ENCODE measurements around the gene GDF15. TPM values are rescaled to one million over a fixed set of nuclear protein-coding genes. Genes with fewer than 3 reads are reported as not detected.
A peak's percentile ranks its signal among the peaks of the same experiment; 100 is the strongest.

GDF15 gene
- polyA plus RNA-seq, 1 donor = 0.41 TPM

DNA sequence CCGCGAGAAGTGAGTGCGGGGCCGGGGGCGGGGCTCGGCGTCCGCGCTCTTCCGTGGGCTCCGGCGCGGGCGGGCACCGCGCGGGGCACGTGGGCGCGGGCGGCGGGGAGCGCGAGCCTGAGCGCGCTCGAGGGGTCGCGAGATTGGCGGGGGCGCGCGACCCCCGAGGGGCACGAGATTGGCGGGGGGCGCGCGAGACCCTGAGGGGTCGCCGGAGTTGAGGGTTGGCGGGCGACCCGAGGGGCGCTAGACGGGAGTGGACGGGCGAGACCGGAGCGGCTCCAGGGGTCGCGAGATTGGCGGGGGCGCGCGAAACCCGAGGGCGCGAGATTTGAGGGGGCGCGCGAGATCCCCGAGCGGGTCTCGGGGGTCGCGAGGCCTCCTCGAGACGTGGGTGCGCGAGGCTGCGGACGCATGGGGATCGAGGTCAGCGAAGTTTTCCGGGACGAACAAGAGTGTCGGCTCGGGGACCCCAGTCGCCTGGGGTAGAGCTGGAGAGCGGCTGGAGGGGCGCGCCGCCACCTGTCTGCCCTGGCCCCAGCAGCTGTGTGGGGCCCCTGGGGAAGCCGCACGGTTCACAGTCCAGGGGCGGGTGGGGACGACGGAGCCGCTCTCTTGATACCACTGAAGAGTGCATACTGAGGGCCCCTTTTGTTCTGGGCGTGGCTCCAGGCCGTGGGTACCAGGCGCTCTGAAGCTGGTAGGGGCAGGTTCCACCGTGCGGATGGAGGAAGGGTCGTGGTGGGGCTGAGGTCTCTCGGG is 33.9 kb downstream of the GDF15 start:
- DNase-seq = no peak

DNA sequence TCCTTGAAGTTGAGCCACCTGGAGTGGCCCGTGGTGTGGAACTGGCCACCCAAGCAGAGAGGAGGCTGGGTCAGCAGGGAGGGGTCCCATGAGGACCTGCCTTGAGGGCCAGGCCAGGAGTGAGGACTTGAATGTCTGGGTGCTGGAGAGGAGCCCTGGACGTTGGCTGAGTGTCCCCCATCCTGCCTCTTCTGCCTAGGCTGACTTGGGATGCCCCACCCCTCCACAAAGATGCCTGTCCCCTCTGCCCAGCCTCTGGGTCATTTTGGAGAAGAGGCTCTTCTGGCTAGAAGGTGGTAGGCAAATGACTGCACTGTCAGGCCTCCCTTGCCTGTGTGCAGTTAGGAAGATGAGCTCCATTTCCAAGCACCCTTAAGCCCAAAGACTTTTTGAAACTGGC is 35.0 kb downstream of the GDF15 start:
- DNase-seq = no peak

DNA sequence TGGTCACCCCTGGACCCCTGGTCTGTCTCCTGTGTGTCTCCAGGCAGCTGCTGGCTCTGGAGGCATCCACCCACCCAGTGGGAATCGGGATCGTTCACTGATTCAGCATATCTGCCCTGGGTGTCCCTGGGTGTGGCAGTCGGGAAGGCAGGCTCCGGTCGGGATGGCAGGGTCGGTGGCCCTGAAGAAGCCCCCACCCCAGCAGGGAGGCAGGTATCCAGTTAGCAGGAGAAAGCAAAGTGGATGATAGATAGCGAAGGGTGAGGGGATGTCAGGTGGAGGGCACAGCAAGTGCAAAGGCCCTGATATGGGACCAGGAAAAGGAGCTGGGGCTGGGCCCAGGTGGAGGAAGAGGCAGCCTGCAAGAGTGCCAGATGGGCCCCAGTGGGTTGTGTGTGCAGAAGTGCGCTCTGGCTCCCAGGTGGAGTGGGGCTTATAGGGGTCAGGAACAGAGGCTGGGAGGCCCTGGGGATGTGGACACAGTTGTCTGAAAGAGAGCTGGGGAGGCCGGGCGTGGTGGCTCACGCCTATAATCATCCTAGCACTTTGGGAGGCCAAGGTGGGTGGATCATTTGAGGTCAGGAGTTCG is 35.5 kb downstream of the GDF15 start:
- no peak for DNase-seq

DNA sequence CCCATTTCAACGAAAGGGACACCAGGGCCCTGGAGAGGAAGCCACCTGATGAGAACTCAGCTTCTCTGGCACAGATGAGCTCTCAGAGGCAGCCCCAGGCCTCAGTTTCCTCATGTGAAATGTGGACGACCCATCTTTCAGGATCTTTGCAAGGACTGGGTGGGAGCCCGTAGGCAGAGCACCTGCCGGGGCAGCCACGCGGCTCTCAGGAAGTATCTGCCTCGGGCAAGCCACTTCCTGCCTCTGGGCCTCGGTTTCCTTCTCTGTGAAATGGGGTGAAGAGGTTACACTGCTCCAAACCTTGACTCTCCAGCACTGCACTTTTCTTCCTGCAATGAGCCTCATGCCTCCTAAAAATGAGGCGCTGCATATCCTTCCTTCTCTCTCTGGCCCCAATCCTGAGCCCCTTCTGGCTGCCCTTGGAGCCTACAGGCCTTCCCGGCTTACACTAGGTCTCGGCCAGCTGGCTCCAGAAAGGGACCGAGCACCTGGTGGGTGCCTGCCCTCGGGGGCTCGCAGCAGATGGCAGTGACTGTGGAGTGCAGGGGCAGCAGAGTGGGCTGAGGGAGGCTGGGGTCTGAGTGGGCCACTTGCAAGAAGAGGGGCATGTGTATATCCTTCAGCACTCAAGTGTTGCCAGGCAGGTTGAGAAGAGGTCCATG is 36.7 kb downstream of the GDF15 start:
- DNase-seq = no peak

DNA sequence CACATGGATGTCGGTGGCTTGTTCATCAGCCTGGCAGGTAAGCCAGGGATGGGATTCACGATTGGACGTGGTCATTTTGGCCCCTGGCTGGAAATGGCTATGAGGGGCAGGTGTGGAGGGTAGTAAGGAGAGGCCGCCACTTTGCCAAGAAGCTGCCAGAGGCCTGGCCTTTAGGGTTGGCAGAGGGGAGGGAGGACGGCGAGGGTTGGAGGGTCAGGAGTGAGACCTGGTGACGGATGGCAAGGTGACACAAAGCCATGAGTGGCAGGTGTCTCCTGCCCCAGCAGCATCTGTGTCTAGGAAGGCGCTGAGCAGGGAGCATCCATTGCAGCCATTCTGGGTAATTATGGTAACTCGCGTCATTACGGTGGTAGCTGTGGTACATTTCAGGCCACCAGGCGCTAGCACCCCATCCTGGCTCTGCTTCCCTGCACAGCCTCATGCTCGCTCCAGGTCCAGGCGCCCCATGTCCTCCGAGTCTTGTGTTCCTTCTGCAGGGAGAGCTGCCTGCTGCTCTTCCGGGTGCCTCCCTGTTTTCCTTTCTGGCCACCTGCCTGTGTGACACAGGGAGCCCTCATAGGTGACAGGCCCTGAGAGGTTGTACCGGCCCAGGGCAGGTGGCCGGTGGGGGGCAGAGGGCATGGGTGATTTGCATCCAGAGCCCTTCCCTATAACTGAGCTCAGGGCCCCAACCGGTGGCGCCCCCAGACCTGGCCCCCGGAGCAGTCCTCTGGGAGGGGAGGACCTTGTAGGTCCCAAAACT is 37.5 kb downstream of the GDF15 start:
- no peak for DNase-seq

DNA sequence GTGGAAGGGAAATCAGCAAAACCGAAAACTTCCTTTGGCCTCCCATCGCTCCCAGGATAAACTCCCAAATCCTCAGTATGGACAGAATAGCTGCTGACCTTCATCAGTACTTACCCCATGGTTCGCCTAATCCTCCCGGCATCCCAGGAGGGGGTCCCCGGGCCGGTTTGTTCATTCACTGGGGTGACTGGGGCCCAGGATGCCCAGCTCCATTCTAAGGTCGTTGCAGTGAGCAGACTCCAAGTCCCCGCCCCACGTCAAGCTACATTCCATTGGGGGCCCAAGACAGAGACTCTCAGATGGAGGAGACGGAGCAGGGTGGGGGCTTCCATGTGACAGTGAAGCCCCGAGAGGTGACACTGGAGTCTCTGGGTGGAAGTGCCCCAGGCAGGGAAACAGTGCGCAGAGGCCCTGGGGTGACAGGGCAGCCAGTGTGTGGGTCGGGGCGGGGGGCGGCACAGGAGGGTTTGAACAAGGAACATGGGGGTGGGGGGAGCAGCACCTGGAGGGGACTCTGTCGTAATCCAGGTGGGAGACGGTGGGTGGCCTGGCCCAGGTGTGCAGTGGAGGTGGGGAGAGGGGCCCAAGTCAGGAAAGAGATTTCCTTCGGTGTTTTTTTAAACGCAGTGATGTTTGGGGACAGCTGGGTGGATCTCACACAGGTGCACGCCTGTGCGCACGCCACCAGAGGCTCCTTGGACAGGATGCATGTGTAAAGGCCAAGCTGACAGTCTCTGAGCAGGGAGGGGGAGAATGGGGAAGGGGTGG is 38.3 kb downstream of the GDF15 start:
- DNase-seq = no peak

DNA sequence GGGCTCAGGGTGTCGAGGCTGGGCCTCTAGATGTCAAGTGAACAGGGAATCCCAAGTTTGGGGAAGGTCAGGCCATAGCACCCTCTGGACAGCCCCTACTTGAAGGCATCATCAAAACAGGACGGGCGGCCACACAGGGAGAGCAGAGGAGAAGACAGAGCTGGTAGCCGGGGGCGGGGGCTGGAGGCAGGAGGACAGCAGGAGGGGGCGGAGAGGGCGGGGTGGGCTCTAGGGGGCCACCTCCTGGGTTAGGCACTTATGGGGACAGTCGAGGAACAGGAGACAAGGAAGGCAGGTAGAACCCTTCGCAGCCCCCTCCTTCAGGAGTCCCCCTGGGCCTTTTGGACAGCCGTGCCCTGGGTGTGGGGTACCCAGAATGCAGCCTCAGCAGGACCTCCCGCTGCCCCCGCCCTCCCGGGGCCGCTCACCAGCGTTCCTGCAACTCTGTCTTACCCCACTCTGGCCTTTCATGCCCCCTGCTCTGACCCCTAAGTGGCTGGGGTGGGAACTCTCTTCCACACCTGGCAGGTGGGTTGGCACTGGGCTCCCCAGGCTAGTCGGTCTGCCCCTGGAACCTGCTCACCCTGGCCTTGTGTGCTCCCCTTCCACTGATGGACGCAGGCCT is 39.0 kb downstream of the GDF15 start:
- no peak for DNase-seq

DNA sequence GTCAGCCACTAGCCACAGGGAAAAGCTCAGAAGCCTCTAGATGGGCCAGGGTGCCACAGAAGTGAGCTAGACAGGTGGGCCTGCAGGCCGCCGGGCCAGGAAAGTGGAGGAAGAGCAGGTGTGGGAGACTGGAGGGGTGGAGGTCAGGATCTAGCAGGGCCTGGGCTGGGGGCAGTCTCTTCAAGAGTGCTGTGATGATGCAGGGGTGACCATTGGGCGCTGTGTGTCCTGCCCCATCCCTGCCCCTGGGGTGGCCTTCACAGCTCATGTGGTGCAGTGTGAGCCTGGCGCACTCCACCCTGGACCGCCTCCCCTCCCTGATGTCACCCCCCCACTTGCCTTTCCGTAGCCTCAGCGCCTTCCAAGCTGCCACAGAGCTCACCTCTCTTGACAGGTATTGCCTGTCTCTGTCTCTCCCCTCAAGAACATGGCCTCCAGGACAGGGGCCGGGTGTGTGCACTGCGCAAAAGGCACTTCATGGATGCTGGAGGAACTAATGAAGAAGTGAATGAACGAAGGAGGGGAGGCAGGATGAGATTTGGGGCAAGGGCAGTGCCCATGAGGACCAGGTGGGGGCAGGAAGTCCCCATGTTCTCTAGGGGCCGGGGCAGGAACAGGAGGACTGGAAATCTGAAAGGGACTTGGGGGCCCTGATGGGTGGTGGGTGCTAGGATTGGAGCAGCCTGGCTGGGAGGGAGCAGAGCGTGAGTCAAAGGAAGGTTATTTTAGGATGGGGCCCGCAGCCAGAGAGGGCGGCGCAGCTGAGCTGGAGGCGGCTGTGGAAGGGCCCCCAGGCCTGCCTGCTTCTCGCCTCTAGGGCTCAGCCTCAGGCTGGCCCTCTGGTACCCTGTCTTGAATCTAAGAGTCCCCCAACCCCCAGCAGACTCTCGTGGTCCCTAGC is 39.8 kb downstream of the GDF15 start:
- DNase-seq = peak; percentile 72

DNA sequence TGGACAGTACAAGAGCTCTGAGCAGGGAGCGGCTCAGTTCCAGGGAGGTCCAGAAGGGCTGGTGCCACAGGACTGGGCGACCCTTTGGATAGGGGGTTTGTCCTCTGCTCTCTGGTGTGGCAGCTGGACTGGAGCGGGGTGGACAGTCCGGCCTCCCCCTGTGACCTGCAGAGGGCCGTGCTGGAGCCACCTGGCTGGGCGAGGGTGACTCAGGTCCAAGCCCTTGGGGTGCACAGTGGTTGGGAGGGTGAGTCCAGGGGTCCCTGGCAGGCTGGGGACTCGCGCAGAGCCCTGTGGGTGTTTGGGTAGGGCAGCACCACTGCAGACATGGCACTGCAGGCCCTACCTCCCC is 40.4 kb downstream of the GDF15 start:
- DNase-seq = no peak

DNA sequence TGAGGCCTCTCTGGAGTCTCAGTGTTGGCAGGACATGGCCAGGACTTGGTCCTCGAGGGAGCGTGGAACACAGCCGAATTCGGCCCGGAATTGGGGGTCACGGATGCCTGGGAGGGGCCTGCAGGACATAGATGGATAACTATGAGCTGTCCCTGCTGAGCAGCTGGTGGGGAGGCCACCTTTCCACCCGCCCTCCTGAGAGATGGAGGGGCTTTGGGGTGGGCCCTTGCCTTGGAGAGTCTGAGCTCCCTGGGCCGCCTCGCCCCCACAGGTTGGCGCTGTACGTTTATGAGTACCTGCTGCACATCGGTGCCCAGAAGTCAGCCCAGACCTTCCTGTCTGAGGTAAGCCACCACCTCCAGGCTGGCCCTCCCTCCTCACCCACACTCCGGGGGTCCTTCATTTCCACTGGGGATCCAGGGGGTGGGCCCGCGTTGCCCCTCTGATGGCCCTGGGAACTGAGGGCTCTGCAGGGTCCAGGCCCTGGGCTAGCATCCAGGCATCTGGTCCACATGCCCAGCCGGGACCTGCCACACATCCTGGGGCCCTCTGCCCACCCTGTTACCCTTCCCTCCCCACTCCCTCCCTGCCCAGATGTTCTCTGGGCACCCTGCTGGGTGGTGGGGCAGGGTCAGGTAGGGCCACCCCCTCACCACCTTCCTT is 41.3 kb downstream of the GDF15 start:
- no peak for DNase-seq

DNA sequence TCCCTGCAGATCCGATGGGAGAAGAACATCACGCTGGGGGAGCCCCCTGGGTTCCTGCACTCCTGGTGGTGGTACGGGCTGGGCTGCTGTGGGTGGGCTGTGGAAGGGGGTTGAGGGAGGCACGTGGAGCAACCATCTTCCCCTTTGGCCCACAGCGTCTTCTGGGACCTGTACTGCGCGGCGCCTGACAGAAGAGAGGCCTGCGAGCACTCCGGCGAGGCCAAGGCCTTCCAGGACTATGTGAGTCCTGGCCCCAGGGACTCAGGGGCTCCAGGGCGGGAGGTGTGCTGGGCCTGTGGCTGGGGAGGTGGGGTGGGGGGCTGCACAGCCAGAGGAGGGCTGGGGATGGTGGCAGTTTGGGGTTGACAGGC is 41.8 kb downstream of the GDF15 start:
- no peak for DNase-seq

DNA sequence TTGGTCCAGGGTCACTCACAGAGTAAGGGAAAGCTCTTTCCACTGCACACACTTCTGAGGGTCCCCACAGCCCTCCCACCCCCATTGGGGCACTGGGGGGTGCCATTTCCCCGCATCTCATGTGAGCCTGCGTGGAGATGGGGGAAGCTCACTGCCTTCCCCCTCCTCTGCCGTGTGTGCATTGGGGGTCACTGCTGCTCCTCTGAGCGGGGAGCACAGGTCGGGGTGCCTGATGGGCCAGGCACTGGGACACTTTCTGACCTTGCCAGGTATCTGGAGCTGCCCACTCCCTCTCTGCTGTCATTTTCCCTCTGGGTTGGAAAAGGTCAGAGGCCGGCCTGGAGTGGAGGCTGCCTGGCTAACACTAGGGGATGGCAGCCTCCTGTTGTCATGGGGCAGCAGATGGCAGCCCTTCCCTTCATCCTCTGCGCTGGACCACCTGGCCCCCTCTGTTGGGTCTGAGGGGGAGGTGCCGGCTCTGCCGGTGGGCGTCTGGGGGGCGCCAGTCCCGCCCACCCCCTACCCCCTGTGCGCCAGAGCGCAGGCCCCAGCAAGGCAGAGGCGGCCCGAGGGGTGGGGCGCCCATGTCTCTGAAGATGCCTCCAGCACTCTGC is 42.3 kb downstream of the GDF15 start:
- no peak for DNase-seq

DNA sequence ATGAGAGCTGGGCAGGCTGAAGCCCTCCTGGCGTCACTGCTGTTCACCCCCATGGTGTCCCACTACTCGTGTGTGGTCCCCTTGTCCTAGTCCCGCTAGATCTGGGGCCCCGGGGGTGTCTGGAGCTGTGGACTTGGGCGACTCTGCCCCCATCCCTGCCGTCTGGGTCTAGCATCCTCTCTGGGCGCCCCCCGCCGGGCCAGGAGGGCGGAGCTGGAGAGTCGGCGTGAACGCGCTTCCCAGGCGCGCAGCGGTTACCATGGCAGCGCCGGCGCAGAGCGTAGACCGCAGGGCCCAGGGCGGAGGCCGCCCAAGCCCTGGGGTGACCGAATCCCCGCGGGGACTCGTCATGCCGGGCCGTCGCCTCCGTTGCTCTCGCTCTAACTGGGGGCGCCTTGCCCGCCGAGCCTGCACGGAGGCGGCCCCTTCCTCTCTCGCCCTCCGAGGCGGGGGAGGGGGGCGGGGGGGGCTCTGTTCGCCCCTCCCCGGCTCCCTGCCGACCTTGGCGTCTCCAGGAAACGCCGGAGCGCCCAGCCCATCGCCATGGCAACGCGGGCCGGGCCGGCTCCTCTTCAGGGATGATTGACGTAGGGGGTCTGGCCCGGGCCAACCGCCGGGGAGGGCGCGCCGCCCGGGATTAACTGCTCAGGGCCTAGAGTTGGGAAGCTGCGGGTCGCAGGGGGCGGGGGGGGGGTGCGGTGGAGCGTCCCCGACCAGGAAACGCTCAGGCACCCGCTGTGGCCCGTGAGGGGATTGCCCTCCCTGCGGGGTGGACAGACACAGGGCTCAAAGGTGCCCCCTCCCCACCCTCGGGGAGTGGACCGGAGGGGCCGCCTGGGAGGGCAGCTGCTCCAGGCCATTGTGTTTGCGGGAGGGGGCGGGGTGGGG is 43.1 kb downstream of the GDF15 start:
- DNase-seq = peak; percentile 74

DNA sequence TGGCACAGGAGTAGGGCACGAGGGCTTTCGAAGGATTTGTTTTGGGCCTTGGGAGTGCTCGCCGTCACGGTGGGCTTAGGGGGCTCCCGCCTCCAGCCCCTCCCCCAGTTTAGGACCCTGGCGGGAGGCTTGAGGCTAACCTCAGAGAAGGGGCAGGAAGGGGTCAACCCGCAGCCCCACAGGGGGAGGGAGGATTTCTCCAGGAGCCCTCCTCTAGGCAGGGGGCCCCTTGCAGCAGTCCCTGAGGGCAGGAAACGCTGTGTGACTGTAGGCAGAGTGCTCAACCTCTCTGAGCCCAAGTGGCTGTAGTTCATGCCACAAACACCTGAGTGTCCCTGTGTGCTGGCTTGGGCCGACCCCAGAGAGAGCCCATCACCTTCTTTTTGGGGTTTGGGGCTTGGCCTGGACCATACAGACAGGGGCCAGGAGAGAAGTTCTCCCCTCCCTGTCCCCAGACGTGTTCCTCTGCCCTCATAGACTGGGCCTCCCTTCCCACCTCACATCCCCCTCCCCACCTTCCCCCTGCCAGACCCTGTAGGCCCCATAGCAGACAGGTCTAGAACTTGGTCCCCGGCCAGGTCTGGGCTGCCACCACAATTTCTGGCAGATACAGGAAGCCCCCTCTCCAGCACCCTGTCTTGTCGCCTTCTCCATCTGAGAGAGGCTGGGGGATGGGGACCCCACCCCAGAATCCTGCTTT is 43.9 kb downstream of the GDF15 start:
- no peak for DNase-seq

DNA sequence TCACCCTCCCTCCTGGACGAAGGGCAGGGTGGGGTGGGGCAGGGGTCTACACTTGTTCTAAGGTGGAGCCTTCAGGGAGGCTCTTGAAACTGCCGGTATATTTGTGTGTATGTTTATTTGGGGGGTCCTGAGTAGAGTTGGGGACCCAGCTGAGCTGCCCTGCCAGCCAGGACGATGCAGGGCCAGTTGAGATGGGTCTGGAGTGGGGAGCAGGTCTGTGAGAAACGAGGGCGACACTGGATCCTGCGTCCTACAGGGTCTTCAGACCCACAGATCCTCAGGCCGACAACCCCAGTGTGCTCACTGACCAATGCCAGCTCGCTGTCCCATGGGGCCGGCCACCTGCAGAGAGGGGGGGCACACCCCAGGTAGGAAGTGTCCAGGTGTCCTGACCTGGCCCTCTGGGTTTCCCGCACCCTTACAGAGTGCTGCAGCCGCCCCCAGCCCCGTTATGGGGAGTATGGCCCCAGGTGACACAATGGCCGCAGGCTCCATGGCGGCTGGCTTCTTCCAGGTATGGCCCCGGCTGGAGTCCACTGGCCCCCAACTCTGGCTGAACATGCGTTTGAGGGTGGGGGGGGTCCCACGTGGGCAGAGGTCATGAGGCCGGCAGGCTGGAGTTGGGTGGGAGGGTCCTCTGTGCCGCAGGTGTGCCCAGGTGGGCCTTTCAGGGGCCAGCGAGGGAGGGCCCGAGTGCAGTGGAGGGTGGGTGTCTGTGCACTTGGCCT is 44.6 kb downstream of the GDF15 start:
- DNase-seq = no peak

DNA sequence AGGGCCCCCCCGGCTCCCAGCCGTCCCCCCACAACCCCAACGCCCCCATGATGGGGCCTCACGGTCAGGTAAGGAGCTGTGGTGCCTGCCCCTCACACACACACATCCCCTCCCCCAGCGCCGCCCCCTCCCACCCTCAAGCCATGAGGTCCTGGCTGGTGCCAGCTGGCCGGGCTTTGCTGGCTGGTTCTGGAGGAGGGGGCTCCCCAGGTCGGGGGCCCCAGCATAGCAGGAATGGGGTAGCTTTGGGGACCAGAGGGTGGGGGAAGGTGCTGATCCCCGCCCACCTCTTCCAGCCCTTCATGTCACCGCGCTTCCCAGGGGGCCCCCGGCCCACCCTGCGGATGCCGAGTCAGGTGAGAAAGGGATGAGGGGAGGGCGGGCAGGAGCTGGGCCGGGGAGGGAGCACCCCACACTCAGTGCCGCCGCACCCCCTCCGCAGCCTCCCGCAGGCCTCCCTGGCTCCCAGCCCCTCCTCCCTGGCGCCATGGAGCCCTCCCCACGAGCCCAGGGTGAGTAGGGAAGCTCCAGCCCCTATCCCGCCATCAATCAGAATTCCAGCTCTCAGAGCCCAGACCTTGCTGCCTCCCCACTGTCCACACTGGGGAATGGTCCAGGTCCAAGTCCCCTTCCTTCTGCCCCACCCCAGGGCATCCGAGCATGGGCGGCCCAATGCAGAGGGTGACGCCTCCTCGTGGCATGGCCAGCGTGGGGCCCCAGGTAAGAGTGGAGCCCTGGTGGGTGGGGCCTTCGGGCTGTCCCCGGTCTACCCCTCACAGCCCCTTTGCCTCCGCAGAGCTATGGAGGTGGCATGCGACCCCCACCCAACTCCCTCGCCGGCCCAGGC is 45.6 kb downstream of the GDF15 start:
- no peak for DNase-seq
